KOPT-K1 (cell line): ENCODE results near the gene LAMA2.

Experiments
- H3K27ac ChIP-seq: fragments of 200-600 bp; sonication (generic); 2 replicates; pipeline ENCODE4 v1.5.1; 2016; ENCODE audit warnings: antibody characterized with exemption, mild to moderate bottlenecking, low read depth, low read length; ENCODE audit not compliant: poor library complexity, severe bottlenecking
- H3K36me3 ChIP-seq: fragments of 200-600 bp; sonication (generic); 2 replicates; pipeline ENCODE4 v1.5.1; 2017; ENCODE audit warnings: antibody characterized with exemption, mild to moderate bottlenecking, low read length, moderate library complexity; ENCODE audit not compliant: insufficient read depth
- H3K9me3 ChIP-seq: fragments of 200-600 bp; sonication (generic); 2 replicates; pipeline ENCODE4 v1.5.1; 2017; ENCODE audit warnings: antibody characterized with exemption, low read length, mild to moderate bottlenecking; ENCODE audit not compliant: insufficient read depth, poor library complexity, severe bottlenecking

Gene LAMA2

DNA sequence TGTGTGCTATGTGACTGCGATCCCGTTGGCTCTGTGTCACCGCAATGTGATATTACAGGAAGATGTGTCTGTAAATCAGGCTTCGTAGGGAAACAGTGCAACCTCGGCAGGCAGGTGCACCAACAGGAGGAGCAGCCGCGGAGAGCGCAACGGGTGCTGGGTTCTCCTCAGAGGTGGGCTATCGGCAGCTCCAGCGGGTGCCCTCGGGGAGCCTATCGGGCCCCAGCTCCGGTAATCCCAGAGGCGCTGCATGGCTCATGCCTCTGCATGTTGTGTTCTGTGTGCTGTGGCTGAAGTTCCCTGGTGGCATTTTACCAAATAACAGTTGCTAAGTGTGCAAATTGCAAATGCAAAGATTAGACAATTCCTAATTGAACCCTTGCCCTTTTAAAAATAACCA, 409.9 kb downstream of the LAMA2 start:
- H3K9me3 ChIP-seq: no peaks in the 10 kb centered on the region
- H3K27ac ChIP-seq: no peak overlapping the region
- no peaks in the 10 kb centered on the region for H3K36me3 ChIP-seq

DNA sequence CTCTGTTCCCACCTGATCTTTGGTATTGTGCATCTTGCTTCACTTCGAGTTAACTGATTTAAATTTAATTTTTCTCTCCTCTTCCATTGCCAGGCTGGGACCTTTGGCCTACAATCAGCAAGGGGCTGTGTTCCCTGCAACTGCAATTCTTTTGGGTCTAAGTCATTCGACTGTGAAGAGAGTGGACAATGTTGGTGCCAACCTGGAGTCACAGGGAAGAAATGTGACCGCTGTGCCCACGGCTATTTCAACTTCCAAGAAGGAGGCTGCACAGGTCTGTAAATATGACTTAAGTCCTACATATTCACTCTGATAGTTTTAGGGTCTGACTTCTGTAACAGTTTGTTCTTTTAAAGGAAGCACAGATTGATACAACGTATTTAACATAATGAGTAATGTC, 414.7 kb downstream of the LAMA2 start:
- Histone ChIP-seq H3K9me3 (no peaks in the 10 kb centered on the region), H3K27ac (no peak overlapping the region), H3K36me3 (no peaks in the 10 kb centered on the region)

DNA sequence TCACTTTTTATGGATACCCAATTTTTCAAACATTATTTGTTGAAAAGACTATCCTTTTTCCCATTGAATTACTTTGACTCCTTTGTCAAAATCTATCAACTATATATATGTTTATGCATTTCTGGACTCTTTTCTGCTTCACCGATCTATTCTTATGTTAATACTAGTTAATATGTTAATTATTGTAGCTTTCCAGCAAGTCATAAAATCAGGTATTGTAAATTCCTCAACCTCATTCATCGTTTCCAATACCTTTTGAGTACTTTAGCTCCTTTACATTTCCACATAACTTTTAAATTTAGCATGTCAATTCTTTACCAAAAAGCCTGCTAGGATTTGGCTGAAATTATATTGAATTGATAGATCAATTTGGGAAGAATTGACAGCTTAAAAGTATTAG, 419.7 kb downstream of the LAMA2 start:
- Histone ChIP-seq H3K36me3 (no peaks in the 10 kb centered on the region), H3K27ac (no peak overlapping the region), H3K9me3 (no peaks in the 10 kb centered on the region)

DNA sequence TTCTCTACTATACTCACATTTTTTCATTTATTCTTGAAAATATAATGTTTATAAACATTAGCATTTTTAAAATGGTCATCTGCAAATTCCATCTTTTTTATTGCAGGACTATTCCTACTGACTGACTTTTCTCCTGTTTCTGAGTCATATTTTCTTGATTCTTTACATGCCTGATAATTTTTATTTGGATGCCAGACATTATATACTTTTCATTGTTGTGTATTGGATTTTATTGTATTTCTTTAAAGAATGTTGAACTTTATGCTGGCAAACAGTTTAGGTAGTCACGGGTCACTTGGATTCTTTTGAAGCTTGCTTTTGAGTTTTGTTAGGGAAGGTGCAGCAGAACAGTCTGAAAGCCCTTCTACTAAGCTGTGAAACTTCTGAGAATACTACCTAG, 423.9 kb downstream of the LAMA2 start:
- H3K36me3 ChIP-seq: no peaks in the 10 kb centered on the region
- no peak overlapping the region for H3K27ac ChIP-seq
- H3K9me3 ChIP-seq: no peaks in the 10 kb centered on the region

DNA sequence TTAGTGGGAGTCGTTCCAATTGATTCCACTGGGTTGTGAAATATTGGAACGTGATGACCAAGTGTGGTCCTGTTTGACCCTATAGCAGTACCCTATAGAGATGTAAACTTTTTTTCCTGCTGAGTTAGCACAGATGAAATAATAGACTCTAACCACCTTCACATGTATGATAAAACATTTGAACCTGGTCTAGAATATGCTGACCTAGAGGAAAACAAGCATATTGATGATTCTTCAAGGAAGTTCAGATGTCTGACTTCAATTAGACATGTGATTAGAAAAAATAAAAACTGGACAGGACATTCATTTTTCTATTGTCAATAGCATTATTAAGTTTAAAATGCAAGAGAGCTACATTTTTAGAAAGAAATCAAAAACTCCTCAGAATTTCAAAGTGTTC, 424.9 kb downstream of the LAMA2 start:
- H3K36me3 ChIP-seq: no peaks in the 10 kb centered on the region
- no peak overlapping the region for H3K27ac ChIP-seq
- no peaks in the 10 kb centered on the region for H3K9me3 ChIP-seq

DNA sequence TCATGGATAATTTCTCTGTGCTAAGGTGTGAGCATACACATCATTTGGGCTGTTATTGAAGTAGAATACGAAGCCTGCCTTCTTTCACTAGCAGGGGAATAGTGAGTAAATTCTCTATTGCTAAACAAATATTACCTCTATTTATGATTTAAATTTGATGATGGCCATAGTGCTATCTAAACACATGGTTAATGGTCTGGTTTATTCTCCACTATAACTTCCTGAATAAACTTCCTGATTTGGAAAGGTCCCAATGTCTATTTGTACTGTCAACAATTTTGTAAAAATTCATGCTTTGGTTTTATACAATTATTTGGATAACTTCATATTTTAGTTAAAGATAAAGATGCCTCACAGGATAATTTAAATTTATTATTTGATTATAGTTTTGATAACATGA, 426.2 kb downstream of the LAMA2 start:
- Histone ChIP-seq H3K36me3 (no peaks in the 10 kb centered on the region), H3K27ac (no peak overlapping the region), H3K9me3 (no peaks in the 10 kb centered on the region)

DNA sequence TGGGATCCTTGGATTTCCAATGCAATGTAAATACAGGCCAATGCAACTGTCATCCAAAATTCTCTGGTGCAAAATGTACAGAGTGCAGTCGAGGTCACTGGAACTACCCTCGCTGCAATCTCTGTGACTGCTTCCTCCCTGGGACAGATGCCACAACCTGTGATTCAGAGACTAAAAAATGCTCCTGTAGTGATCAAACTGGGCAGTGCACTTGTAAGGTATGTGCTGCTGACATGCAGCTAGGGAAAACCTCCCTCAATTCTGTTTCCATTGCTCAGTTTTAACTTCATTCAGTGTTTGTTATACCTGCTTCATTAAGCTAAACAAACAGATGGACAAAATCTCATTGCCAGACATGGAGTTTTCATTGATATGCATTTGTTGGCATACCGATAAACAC, 429.9 kb downstream of the LAMA2 start:
- H3K27ac ChIP-seq: no peak overlapping the region
- no peaks in the 10 kb centered on the region for H3K9me3 ChIP-seq
- H3K36me3 ChIP-seq: no peaks in the 10 kb centered on the region

DNA sequence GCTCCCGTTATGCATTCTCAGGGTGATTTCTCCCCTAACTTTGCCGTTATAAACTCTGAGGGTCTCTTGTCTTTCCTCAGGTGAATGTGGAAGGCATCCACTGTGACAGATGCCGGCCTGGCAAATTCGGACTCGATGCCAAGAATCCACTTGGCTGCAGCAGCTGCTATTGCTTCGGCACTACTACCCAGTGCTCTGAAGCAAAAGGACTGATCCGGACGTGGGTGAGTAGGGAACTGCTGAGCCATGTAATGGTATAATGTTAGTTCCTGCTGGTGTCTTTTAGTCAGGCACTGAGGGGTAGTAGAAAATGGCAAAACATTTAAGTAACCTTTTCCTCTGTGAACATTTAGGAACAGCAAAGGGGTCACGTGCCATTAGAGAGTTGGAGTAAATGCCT, 431.6 kb downstream of the LAMA2 start:
- Histone ChIP-seq H3K27ac (no peak overlapping the region), H3K9me3 (no peaks in the 10 kb centered on the region), H3K36me3 (no peaks in the 10 kb centered on the region)

DNA sequence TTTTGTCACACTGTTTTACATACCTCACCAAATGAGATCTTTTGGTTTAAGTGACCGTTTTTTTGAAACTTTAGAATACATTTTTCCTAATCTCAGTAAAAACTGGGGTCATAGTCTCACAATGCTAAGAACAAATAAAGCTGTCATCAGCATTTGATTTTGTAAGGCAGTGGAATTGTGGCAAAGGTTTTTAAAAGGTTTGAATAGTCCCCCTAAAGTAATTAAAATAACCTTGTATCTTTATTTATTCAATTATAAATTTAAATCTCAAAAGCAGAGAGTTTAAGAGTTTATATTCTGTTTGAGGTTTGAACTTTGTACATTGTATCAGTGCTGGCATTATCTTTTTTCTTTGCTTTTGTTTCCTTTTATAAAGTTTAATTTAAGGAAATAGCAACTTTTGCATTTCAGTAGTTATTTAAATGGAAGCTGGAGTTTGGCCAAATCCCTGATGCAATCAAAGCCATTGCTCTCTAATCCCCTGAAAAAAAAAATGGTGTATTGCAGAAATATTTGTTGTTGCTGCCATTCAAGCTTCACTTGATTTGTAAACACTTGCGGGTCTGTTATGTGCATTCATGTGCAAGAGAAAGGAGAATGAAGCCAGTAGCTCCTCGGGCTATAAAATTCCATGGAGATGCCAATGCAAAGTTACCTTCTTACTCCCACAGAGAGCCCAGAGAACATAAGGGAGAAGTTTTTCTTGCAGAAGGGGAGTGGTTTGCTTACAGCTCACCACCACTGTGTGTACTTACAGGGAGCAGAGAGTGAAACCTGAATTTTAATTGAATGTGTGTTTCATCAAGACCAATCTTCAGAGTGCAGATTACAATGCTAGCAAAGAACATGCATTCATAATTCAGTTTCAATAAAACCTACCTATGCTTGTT, 435.2 kb downstream of the LAMA2 start:
- Histone ChIP-seq H3K27ac (no peak overlapping the region), H3K9me3 (no peaks in the 10 kb centered on the region), H3K36me3 (no peaks in the 10 kb centered on the region)

DNA sequence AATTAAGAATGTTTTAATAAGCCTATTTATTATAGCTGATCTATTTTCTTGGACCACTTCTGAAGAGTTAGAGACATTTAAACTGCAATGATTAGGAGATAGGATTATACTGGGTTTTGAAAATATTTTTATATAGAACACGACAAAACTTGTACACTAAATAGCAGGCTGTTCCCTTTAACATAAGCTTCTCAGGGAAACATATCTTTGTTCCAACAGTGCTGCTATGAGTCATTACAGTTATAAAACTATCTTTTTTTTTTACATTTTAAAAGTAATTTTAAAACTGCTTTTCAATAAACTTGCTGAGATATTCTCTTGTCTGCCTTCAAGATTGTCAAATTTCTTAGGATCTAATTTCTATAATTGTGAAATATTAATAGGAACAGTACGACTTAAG, 438.0 kb downstream of the LAMA2 start:
- Histone ChIP-seq H3K27ac (no peak overlapping the region), H3K9me3 (no peaks in the 10 kb centered on the region), H3K36me3 (no peaks in the 10 kb centered on the region)

DNA sequence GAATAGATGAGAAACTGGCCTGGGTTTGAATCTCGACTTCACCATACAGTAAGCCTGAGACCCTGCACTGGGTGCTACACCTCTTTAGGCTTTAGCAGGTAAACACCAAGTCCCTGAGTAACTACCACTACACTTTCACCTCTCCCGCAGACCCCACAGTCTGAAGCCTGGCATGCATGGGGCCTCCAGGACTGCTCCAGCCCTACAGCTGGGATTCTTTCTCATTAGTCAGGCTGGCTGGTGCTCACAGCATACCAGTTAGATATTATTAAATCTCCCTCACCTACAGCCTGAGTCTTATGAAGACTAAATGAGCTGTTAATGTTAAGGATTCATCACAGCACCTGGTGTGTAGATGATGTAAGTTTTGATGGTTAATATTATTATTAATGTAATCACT, 438.4 kb downstream of the LAMA2 start:
- Histone ChIP-seq H3K9me3 (no peaks in the 10 kb centered on the region), H3K27ac (no peak overlapping the region), H3K36me3 (no peaks in the 10 kb centered on the region)

DNA sequence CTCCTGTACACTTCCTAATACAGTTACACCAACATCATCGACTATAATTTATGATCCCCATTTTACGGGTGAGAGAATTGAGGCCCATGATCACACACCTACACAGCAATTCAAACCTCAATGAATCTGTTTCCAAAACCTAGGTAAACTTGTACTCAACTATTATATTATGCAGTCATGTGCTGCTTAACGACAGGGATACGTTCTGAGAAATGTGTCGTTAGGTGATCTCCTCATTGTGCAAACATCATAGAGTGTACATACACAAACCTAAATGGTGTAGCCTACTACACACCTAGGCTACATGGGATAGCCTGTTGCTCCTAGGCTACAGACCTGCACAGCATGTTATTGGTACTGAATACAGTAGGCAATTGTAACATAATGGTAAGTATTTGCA, 441.4 kb downstream of the LAMA2 start:
- H3K9me3 ChIP-seq: no peaks in the 10 kb centered on the region
- H3K36me3 ChIP-seq: no peaks in the 10 kb centered on the region
- H3K27ac ChIP-seq: no peak overlapping the region

DNA sequence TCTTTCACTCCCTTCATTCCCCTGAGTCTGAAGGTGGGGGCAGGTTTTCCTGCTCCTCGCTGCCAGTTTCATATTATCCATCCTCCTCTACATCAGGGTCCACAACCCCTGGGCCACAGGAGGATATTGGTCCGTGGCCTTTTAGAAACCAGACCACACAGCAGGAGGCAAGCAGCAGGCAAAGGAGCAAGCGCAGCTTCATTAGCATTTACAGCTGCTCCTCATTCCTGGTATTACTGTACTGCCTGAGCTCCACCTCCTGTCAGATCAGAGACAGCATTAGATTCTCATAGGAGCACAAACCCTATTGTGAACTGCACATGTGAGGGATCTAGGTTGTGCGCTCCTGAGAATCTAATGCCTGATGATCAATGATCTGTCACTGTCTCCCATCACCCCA, 446.7 kb downstream of the LAMA2 start:
- Histone ChIP-seq H3K36me3 (no peaks in the 10 kb centered on the region), H3K27ac (no peak overlapping the region), H3K9me3 (no peaks in the 10 kb centered on the region)

DNA sequence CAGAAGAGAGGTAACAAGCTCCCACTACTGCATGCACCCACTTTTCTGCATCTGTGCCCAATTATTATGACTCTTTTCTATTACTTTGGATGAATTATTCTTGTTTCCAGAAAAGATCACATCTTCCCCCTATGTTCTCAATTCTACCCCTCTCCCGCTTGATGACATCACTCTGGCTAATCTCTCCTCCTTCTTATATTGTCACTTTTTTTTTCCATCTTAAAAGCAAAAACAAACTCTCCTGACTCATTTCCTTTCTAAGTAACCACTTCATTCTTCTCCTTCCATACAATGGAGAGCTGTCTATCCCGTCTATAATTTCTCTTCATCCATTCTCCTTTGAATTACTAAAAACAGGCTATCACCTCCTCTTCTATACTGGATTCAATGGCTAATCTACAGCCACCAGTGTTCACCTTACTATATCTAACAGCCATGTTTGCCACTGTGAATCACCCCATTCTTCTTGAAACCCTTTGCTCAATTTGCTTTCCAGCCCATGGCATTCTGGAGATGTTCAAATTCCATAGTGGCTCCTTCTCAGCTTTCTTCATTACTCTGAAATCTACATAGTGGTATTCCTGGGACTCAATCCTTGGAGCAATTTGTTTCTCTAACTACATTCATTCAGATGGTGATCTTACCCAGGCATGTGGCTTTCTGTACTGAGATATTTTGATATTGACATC, 448.7 kb downstream of the LAMA2 start:
- Histone ChIP-seq H3K9me3 (no peaks in the 10 kb centered on the region), H3K27ac (no peak overlapping the region), H3K36me3 (no peaks in the 10 kb centered on the region)

DNA sequence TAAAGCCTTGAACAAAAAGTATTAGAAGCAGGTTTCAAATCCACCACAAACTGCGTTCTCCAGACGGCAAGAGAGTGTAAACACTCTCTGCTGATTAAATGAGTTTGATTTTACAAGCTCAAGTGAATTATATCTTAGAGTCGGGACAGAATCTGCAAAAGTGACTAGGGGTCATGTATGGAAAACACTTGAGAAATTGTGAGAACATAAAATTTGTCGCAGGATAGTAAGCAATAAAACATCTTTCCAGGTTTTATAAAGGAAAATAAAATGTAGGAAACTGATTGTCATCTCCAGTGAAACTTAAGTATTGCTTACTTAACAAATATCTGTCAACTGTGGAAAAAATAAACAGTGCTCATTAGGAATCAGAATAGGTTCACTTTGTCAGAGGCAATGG, 452.9 kb downstream of the LAMA2 start:
- no peaks in the 10 kb centered on the region for H3K9me3 ChIP-seq
- no peak overlapping the region for H3K27ac ChIP-seq
- H3K36me3 ChIP-seq: no peaks in the 10 kb centered on the region

DNA sequence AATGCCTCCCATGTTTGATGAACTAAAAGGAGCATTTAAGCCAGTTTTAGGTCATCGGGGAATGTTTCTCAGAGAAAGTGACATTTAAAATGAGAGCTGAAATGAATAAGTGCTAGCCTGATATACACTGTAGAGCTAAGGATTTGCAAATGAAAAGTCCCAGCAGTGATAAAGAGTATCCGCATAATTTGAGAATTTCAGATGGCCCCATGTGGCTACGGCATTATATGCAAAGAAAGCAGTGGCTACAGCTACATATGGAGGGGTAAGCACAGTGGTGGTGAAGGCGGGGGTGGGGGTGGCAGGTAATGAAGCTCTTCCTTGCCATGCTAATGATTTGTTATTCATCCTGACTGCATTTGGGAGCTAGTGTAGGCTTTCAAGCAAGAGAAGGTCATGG, 455.7 kb downstream of the LAMA2 start:
- Histone ChIP-seq H3K9me3 (no peaks in the 10 kb centered on the region), H3K36me3 (no peaks in the 10 kb centered on the region), H3K27ac (no peak overlapping the region)
